DND-41 (cell line): ENCODE measurements around the gene ATF6B.

Experiments used
- EZH2 ChIP-seq: IDR thresholded peaks from 3 replicates; pipeline ENCODE4 v1.6.1; 2012; ENCODE audit warnings: borderline replicate concordance, low read depth, mild to moderate bottlenecking, moderate library complexity, low read length, inconsistent platforms; ENCODE audit not compliant: severe bottlenecking
- TF ChIP-seq, protein P1 (sequence below): IDR thresholded peaks from 2 replicates; pipeline ENCODE4 v1.5.1; 2012; ENCODE audit warnings: borderline replicate concordance, low read length, moderate library complexity, mild to moderate bottlenecking; ENCODE audit not compliant: poor library complexity, severe bottlenecking; ENCODE audit errors: extremely low read depth

DNA sequence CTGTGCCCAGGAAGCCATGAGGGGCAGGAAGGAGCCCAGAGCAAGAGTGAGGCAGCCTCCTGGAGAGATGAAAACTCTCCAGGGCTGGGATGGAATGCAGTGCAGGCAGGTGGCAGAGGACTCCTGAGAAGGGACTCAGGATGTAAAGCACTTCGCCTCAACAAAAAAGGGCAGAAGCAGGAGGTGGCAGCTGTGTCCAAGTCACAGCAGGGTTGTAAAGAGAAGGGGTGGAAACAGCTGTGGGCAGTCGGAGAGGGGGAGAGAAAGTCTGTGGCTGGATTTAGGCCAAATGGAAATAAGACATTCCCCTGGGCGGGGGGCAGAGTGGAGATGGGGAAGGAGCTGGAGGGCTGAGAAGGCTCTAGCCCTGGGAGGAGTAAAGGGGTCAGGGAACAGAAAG, 54.9 kb downstream of the ATF6B start:
- TF ChIP-seq, protein P1, sequence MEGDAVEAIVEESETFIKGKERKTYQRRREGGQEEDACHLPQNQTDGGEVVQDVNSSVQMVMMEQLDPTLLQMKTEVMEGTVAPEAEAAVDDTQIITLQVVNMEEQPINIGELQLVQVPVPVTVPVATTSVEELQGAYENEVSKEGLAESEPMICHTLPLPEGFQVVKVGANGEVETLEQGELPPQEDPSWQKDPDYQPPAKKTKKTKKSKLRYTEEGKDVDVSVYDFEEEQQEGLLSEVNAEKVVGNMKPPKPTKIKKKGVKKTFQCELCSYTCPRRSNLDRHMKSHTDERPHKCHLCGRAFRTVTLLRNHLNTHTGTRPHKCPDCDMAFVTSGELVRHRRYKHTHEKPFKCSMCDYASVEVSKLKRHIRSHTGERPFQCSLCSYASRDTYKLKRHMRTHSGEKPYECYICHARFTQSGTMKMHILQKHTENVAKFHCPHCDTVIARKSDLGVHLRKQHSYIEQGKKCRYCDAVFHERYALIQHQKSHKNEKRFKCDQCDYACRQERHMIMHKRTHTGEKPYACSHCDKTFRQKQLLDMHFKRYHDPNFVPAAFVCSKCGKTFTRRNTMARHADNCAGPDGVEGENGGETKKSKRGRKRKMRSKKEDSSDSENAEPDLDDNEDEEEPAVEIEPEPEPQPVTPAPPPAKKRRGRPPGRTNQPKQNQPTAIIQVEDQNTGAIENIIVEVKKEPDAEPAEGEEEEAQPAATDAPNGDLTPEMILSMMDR: no peak
- TF ChIP-seq EZH2: no peak
